ENCODE measurements around the gene SPRED1.

DNA sequence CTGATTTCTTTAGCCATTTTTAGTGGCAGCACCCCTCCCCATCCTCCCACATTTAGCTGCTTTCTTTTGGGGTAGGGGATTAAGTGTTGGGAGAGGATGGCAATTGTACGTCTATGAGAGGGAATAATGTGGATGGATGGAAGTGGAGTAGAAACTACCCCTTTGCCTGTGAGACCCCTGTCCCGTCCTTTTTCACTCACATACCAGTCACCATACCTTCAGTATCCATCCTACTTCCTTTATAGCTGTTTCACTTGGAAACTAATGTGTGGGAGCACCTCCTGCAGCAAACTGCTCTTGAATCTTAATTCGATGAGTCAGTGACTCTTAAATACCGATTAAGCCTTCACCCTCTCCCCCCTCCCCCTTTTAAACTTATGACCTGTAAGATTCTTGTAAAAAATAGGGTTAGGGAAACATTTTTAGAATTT lies 730 bp downstream of the SPRED1 start:
- TF ChIP-seq, protein P1, sequence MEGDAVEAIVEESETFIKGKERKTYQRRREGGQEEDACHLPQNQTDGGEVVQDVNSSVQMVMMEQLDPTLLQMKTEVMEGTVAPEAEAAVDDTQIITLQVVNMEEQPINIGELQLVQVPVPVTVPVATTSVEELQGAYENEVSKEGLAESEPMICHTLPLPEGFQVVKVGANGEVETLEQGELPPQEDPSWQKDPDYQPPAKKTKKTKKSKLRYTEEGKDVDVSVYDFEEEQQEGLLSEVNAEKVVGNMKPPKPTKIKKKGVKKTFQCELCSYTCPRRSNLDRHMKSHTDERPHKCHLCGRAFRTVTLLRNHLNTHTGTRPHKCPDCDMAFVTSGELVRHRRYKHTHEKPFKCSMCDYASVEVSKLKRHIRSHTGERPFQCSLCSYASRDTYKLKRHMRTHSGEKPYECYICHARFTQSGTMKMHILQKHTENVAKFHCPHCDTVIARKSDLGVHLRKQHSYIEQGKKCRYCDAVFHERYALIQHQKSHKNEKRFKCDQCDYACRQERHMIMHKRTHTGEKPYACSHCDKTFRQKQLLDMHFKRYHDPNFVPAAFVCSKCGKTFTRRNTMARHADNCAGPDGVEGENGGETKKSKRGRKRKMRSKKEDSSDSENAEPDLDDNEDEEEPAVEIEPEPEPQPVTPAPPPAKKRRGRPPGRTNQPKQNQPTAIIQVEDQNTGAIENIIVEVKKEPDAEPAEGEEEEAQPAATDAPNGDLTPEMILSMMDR (IDR thresholded peaks at IDR 0.05), result no peak
- no peak for TF ChIP-seq POLR2A (IDR thresholded peaks at IDR 0.05)

Measured in heart left ventricle (tissue), 13 donors.